H1 (cell line): ENCODE data around the gene GTF2F2. TPM values are rescaled to one million over a fixed set of nuclear protein-coding genes. Genes with fewer than 3 reads are reported as not detected.

ENCODE experiments used
- EZH2 ChIP-seq: fragments of 200-600 bp; sonication (generic); IDR thresholded peaks from 2 replicates; pipeline ENCODE4 v1.7.1; 2012; ENCODE audit warnings: low read depth, mild to moderate bottlenecking, moderate library complexity, low read length, inconsistent platforms; ENCODE audit not compliant: severe bottlenecking
- HDAC2 ChIP-seq, 2 experiments: fragments of 300-600 bp in 1 of 2; sonication (generic) in 1 of 2; IDR thresholded peaks; 2 replicates each; pipeline ENCODE4 v1.6.1; 2011 to 2012; ENCODE audit warnings: low read depth in 2 of 2, low read length in 2 of 2, mild to moderate bottlenecking in 2 of 2, moderate library complexity in 2 of 2, borderline replicate concordance in 1 of 2, inconsistent platforms in 1 of 2
- POLR2A ChIP-seq, 2 experiments: IDR thresholded peaks; 1 replicate in 1 of 2; 2 replicates in 1 of 2; pipeline ENCODE4 v1.6.1; 2011; ENCODE audit warnings: low read depth in 2 of 2, low read length in 2 of 2, mild to moderate bottlenecking in 2 of 2; ENCODE audit errors: control extremely low read depth in 1 of 2
- SUZ12 ChIP-seq: fragments of 200-600 bp; sonication (generic); IDR thresholded peaks from 2 replicates; pipeline ENCODE4 v1.6.1; 2012; ENCODE audit warnings: mild to moderate bottlenecking, inconsistent platforms, low read length, moderate library complexity, mixed read lengths
- TAF7 ChIP-seq: optimal IDR thresholded peaks from 2 replicates; pipeline ENCODE3; 2011; ENCODE audit warnings: low read depth, mild to moderate bottlenecking, inconsistent platforms, low read length, moderate library complexity, borderline replicate concordance
- polyA plus RNA-seq, 7 experiments: library from polyadenylated mRNA; depleted of rRNA in 3 of 7; stranded (reverse) in 5 of 7; unstranded in 2 of 7; fragments of >200 nt in 5 of 7; fragments of 200-250 nt in 2 of 7; gene quantifications; 1 replicate in 5 of 7; 2 replicates in 1 of 7; 4 replicates in 1 of 7; pipeline versions ENCODE4 v1.2.1 to v1.2.3, GENCODE V29; 2011 to 2013; ENCODE audit warnings: missing spikeins in 2 of 7, mixed read lengths in 2 of 7
- total RNA-seq: library from RNA; stranded (reverse); fragmentation: NEBNext Ultra II Directional; extraction: Animal tissue kit (Norgen Biotek cat#: 25700); gene quantifications from 2 replicates; pipeline ENCODE4 v1.2.1, GENCODE V29; 2021
- TF ChIP-seq, protein P1 (sequence below): fragments of 300-600 bp; sonication (generic); IDR thresholded peaks from 2 replicates; pipeline ENCODE4 v1.7.1; 2012; ENCODE audit warnings: low read length, moderate library complexity, mild to moderate bottlenecking, inconsistent platforms; ENCODE audit not compliant: insufficient replicate concordance

GTF2F2 gene
- total and polyA plus RNA-seq, 2 of the 8 experiments (the other 6 are each of a cell fraction or from before 2014, with no cell fraction given): 10.8 to 31.1 TPM

DNA sequence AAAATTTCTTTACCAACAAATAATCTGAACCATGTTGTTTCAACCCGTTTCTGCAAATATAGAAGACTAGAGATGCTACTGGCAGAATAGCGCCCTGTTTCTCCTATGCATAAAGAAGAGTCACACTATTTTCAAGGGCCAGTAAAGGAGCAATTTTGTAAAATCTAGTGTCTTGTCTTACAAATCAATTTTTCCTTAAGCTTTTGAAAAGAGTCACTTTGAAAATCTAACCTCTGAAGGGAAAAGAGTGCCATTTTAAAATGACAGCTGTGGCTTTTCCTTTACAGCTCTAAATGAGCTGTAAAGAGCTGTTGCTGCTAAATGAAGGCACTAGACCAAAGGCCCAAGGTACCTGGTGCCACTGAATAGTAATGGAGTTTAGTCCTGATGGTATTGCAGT lies 16.9 kb upstream of the GTF2F2 start (continued):
- TF ChIP-seq HDAC2 (IDR thresholded peaks at IDR 0.05; ENCODE audit: borderline replicate concordance in 1 of 2, low read depth in 2 of 2, low read length in 2 of 2) (no peak), TAF7 (no peak), SUZ12 (no peak), EZH2 (no peak), POLR2A (IDR thresholded peaks at IDR 0.05; ENCODE audit: control extremely low read depth in 1 of 2, low read depth in 2 of 2, low read length in 2 of 2) (no peak)
- TF ChIP-seq, protein P1, sequence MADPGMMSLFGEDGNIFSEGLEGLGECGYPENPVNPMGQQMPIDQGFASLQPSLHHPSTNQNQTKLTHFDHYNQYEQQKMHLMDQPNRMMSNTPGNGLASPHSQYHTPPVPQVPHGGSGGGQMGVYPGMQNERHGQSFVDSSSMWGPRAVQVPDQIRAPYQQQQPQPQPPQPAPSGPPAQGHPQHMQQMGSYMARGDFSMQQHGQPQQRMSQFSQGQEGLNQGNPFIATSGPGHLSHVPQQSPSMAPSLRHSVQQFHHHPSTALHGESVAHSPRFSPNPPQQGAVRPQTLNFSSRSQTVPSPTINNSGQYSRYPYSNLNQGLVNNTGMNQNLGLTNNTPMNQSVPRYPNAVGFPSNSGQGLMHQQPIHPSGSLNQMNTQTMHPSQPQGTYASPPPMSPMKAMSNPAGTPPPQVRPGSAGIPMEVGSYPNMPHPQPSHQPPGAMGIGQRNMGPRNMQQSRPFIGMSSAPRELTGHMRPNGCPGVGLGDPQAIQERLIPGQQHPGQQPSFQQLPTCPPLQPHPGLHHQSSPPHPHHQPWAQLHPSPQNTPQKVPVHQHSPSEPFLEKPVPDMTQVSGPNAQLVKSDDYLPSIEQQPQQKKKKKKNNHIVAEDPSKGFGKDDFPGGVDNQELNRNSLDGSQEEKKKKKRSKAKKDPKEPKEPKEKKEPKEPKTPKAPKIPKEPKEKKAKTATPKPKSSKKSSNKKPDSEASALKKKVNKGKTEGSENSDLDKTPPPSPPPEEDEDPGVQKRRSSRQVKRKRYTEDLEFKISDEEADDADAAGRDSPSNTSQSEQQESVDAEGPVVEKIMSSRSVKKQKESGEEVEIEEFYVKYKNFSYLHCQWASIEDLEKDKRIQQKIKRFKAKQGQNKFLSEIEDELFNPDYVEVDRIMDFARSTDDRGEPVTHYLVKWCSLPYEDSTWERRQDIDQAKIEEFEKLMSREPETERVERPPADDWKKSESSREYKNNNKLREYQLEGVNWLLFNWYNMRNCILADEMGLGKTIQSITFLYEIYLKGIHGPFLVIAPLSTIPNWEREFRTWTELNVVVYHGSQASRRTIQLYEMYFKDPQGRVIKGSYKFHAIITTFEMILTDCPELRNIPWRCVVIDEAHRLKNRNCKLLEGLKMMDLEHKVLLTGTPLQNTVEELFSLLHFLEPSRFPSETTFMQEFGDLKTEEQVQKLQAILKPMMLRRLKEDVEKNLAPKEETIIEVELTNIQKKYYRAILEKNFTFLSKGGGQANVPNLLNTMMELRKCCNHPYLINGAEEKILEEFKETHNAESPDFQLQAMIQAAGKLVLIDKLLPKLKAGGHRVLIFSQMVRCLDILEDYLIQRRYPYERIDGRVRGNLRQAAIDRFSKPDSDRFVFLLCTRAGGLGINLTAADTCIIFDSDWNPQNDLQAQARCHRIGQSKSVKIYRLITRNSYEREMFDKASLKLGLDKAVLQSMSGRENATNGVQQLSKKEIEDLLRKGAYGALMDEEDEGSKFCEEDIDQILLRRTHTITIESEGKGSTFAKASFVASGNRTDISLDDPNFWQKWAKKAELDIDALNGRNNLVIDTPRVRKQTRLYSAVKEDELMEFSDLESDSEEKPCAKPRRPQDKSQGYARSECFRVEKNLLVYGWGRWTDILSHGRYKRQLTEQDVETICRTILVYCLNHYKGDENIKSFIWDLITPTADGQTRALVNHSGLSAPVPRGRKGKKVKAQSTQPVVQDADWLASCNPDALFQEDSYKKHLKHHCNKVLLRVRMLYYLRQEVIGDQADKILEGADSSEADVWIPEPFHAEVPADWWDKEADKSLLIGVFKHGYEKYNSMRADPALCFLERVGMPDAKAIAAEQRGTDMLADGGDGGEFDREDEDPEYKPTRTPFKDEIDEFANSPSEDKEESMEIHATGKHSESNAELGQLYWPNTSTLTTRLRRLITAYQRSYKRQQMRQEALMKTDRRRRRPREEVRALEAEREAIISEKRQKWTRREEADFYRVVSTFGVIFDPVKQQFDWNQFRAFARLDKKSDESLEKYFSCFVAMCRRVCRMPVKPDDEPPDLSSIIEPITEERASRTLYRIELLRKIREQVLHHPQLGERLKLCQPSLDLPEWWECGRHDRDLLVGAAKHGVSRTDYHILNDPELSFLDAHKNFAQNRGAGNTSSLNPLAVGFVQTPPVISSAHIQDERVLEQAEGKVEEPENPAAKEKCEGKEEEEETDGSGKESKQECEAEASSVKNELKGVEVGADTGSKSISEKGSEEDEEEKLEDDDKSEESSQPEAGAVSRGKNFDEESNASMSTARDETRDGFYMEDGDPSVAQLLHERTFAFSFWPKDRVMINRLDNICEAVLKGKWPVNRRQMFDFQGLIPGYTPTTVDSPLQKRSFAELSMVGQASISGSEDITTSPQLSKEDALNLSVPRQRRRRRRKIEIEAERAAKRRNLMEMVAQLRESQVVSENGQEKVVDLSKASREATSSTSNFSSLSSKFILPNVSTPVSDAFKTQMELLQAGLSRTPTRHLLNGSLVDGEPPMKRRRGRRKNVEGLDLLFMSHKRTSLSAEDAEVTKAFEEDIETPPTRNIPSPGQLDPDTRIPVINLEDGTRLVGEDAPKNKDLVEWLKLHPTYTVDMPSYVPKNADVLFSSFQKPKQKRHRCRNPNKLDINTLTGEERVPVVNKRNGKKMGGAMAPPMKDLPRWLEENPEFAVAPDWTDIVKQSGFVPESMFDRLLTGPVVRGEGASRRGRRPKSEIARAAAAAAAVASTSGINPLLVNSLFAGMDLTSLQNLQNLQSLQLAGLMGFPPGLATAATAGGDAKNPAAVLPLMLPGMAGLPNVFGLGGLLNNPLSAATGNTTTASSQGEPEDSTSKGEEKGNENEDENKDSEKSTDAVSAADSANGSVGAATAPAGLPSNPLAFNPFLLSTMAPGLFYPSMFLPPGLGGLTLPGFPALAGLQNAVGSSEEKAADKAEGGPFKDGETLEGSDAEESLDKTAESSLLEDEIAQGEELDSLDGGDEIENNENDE: no peak
